GM12878 (cell line): ENCODE measurements around the gene SLC44A3. TPM values are rescaled to one million over a fixed set of nuclear protein-coding genes. Genes with fewer than 3 reads are reported as not detected.

Source experiments
- ATAC-seq: fragments of 200-7000 bp; cut with Tn5 transposase; 3 replicates; pipeline ENCODE4 v1.9.1; 2020; ENCODE audit warnings: mild to moderate bottlenecking, moderate library complexity
- BruUV-seq: library from RNA; stranded (reverse); fragments of 400-500 nt; replicated peaks from 2 replicates; lab custom pipeline; 2021; lab: Mats Ljungman, UMichigan
- CTCF ChIA-PET: fragments of 300-600 bp; sonication (Branson Sonifier 250); formaldehyde crosslinking; extraction: SDS; loops from one replicate; lab custom pipeline; 2021; ENCODE audit warnings: inconsistent platforms; lab: Yijun Ruan, JAX
- POLR2A ChIA-PET: fragments of 350-600 bp; formaldehyde crosslinking; extraction: SDS; loops from one replicate; lab custom pipeline; 2021; ENCODE audit warnings: inconsistent platforms; lab: Charles Lee
- RAD21 ChIA-PET: fragments of 300-600 bp; sonication (Branson Sonifier 250); formaldehyde crosslinking; loops from one replicate; lab custom pipeline; 2023; ENCODE audit warnings: antibody characterized with exemption; ENCODE audit not compliant: unreplicated experiment; lab: Charles Lee
- SMC1A ChIA-PET: fragments of 300-600 bp; sonication (Branson Sonifier 250); formaldehyde crosslinking; loops from one replicate; lab custom pipeline; 2023; ENCODE audit not compliant: unreplicated experiment, uncharacterized antibody; lab: Charles Lee
- DNase-seq: peaks from one replicate; pipeline ENCODE4 v3.0.0-alpha.2; 2011; ENCODE audit warnings: low read depth, low spot score
- FAIRE-seq: peaks from 3 replicates; lab custom pipeline; 2011; peaks lifted over from hg19 to GRCh38; lab: Jason Lieb, UNC
- H2AFZ ChIP-seq: 2 replicates; pipeline ENCODE4 v1.6.0; 2011; ENCODE audit warnings: low read depth, low read length, control low read depth; ENCODE audit not compliant: control insufficient read depth
- H3K27ac ChIP-seq: 2 replicates; pipeline ENCODE4 v1.5.1; 2011; ENCODE audit warnings: control low read depth; ENCODE audit not compliant: control insufficient read depth, insufficient read depth
- H3K27me3 ChIP-seq, 2 experiments: replicated peaks in 1 of 2; 2 replicates each; pipeline versions ENCODE4 v1.6.0 to v1.6.1; 2011; ENCODE audit warnings: low read length in 1 of 2; ENCODE audit not compliant: control insufficient read depth in 2 of 2, insufficient read depth in 2 of 2
- H3K36me3 ChIP-seq, 2 experiments: 2 replicates each; pipeline ENCODE4 v1.5.1; 2011; ENCODE audit warnings: low read length in 1 of 2; ENCODE audit not compliant: control insufficient read depth in 2 of 2, insufficient read depth in 2 of 2
- H3K4me1 ChIP-seq: 2 replicates; pipeline ENCODE4 v1.6.1; 2011; ENCODE audit warnings: mild to moderate bottlenecking, low read length, moderate library complexity, mixed read lengths; ENCODE audit not compliant: control insufficient read depth, insufficient read depth
- H3K4me2 ChIP-seq: 2 replicates; pipeline ENCODE4 v1.6.0; 2011; ENCODE audit warnings: control low read depth; ENCODE audit not compliant: control insufficient read depth, insufficient read depth
- H3K4me3 ChIP-seq: fragments of 200-600 bp; sonication (generic); 2 replicates; pipeline ENCODE4 v1.5.1; 2016
- H3K79me2 ChIP-seq: 2 replicates; pipeline ENCODE4 v1.6.0; 2011; ENCODE audit warnings: low read length; ENCODE audit not compliant: control insufficient read depth, insufficient read depth
- H3K9ac ChIP-seq: 2 replicates; pipeline ENCODE4 v1.8.0; 2011; ENCODE audit warnings: low read length, control low read depth, mixed read lengths; ENCODE audit not compliant: control insufficient read depth, insufficient read depth
- H3K9me3 ChIP-seq: replicated peaks from 3 replicates; pipeline ENCODE4 v1.5.1; 2011; ENCODE audit warnings: mild to moderate bottlenecking, low read length; ENCODE audit not compliant: control insufficient read depth, insufficient read depth
- H4K20me1 ChIP-seq: 2 replicates; pipeline ENCODE4 v1.6.0; 2011; ENCODE audit not compliant: control insufficient read depth, insufficient read depth
- BCL3 ChIP-seq: IDR thresholded peaks from 2 replicates; pipeline ENCODE4 v1.6.1; 2011; ENCODE audit warnings: borderline replicate concordance, low read depth, mild to moderate bottlenecking, moderate library complexity, low read length; ENCODE audit not compliant: insufficient read depth, poor library complexity, severe bottlenecking
- BRCA1 ChIP-seq: IDR thresholded peaks from 2 replicates; pipeline ENCODE4 v1.6.1; 2011; ENCODE audit warnings: low read depth, low read length, improper control_type of control experiment
- CUX1 ChIP-seq: IDR thresholded peaks from 2 replicates; pipeline ENCODE4 v1.6.1; 2012; ENCODE audit warnings: improper control_type of control experiment, low read depth, low read length; ENCODE audit not compliant: insufficient replicate concordance
- HCFC1 ChIP-seq: fragments of 150-350 bp; IDR thresholded peaks from 2 replicates; pipeline ENCODE4 v1.6.1; 2014; ENCODE audit warnings: low read length
- NRF1 ChIP-seq: conservative IDR thresholded peaks from 2 replicates; pipeline ENCODE4 v1.6.1; 2011; ENCODE audit warnings: mild to moderate bottlenecking, low read depth, low read length, improper control_type of control experiment
- POLR2AphosphoS2 ChIP-seq: IDR thresholded peaks from 2 replicates; pipeline ENCODE4 v1.6.1; 2011; ENCODE audit warnings: low read depth, mild to moderate bottlenecking, low read length, improper control_type of control experiment, moderate library complexity
- RCOR1 ChIP-seq: conservative IDR thresholded peaks from 2 replicates; pipeline ENCODE4 v1.6.1; 2012; ENCODE audit warnings: low read depth, low read length, improper control_type of control experiment
- SMC3 ChIP-seq: IDR thresholded peaks from 2 replicates; pipeline ENCODE4 v1.6.1; 2011; ENCODE audit warnings: low read length, improper control_type of control experiment, borderline replicate concordance
- STAT3 ChIP-seq: IDR thresholded peaks from 2 replicates; pipeline ENCODE4 v1.6.1; 2011; ENCODE audit warnings: low read depth, low read length, improper control_type of control experiment
- WRNIP1 ChIP-seq: IDR thresholded peaks from 2 replicates; pipeline ENCODE4 v1.6.1; 2011; ENCODE audit warnings: low read depth, low read length, improper control_type of control experiment, borderline replicate concordance
- ZNF207 ChIP-seq: fragments of 450-650 bp; IDR thresholded peaks from 2 replicates; pipeline ENCODE4 v1.6.1; 2014; ENCODE audit warnings: antibody characterized with exemption, mild to moderate bottlenecking, borderline replicate concordance
- ZZZ3 ChIP-seq: IDR thresholded peaks from 2 replicates; pipeline ENCODE4 v1.6.1; 2011; ENCODE audit warnings: low read depth; ENCODE audit not compliant: control insufficient read depth, insufficient read length
- WGBS: methylation state at CpG from one replicate; pipeline ENCODE4 v1.1.6; 2016; ENCODE audit warnings: low lambda C conversion rate; ENCODE audit not compliant: insufficient replicate concordance, insufficient coverage; ENCODE audit errors: missing lambda C conversion rate; 5-methylcytosine and 5-hydroxymethylcytosine counted together
- in situ Hi-C: fragments of 300-500 bp; cut with MboI; formaldehyde crosslinking; loops from 9 replicates; pipeline ENCODE4 v1.14.3; 2018; ENCODE audit warnings: mixed read lengths
- intact Hi-C: fragments of 100-400 bp; cut with micrococcal nuclease; formaldehyde crosslinking; loops from one replicate; pipeline ENCODE4 v1.14.2; 2022; ENCODE audit not compliant: unreplicated experiment
- polyA plus RNA-seq, 11 experiments: library from polyadenylated mRNA; depleted of rRNA in 4 of 11; unstranded in 6 of 11; stranded (reverse) in 5 of 11; fragments of >200 nt; fragmentation: Nextera tagmentation in 4 of 11; fragmentation: Illumina TruSeq in 1 of 11; extraction: Ambion mirVana in 4 of 11; extraction: Trizol in 1 of 11; gene quantifications; 1 replicate in 1 of 11; 2 replicates in 10 of 11; pipeline versions ENCODE4 v1.2.1 to v1.2.3, GENCODE V29; 2011 to 2016; ENCODE audit warnings: inconsistent platforms in 2 of 11, missing spikeins in 2 of 11, low read depth in 1 of 11
- total RNA-seq, 4 experiments: library from RNA; depleted of rRNA in 3 of 4; stranded (reverse); fragments of >200 nt in 3 of 4; fragmentation: Illumina TruSeq in 1 of 4; extraction: Trizol in 1 of 4; gene quantifications; 2 replicates each; pipeline versions ENCODE4 v1.2.1 to v1.2.3, GENCODE V29; 2013 to 2021
- TF ChIP-seq, protein P1 (sequence below): IDR thresholded peaks from 2 replicates; pipeline ENCODE4 v1.6.1; 2012; ENCODE audit warnings: low read depth, low read length, improper control_type of control experiment

The SLC44A3 gene
- total and polyA plus RNA-seq, 10 of the 15 experiments (the other 5 are each of a cell fraction or from before 2014, with no cell fraction given) = not detected

DNA sequence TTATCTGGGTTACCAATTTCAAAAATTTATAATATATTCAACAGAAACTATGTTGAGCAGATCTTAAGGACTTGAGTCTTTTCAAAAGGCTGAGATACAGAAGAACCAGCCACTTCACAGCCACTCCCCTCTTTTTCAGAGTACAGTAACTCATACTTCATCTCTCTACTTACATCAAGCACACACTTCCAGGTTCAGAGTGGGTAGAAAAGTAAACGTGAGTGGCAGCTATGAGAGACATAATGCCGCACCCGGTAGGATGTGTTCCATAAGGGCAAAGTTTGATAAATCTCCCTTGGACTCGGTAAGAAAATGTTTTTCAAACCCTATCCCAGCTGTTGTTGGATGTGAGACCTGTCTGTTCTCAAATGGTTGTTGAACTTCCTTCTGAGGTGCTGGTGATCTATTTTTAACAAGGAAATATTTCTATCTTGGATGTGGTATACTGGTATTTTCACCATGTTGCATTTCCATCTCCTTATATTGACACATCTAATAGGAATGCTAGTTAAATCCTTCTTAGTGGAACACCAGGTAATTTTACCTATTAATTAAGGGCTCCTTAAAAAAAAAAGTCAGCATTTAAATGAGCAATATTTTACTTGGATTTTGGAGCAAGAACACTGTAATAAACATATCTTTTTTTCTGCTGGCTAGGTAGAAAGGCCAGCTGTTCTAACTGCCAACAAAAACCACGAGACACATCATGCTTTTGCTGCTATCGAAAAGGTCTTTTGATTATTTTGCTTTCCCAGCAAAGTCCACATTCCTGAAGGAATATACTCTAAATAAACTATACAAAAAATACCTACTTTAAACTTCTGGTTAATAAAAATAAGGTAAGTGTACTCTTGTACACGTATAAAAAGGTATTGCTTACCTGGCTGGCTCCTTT is 78.6 kb downstream of the SLC44A3 start:
- TF ChIP-seq ZZZ3 = no peak
- TF ChIP-seq, protein P1, sequence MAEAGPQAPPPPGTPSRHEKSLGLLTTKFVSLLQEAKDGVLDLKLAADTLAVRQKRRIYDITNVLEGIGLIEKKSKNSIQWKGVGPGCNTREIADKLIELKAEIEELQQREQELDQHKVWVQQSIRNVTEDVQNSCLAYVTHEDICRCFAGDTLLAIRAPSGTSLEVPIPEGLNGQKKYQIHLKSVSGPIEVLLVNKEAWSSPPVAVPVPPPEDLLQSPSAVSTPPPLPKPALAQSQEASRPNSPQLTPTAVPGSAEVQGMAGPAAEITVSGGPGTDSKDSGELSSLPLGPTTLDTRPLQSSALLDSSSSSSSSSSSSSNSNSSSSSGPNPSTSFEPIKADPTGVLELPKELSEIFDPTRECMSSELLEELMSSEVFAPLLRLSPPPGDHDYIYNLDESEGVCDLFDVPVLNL = no peak
- no peak for TF ChIP-seq ZNF207
- no peak for TF ChIP-seq POLR2AphosphoS2
- no peak for TF ChIP-seq BRCA1
- no peak for TF ChIP-seq NRF1
- no peak for TF ChIP-seq WRNIP1
- TF ChIP-seq SMC3 = no peak
- no peak for TF ChIP-seq RCOR1
- no peak for TF ChIP-seq STAT3
- TF ChIP-seq BCL3 = no peak
- no peak for TF ChIP-seq CUX1
- TF ChIP-seq HCFC1 = no peak
- ChIA-PET POLR2A (no interaction called here), RAD21 (no interaction called here), SMC1A (no interaction called here), CTCF (no interaction called here)
- intact Hi-C loops (no loop called here), in situ Hi-C loops (no loop called here)
- Histone ChIP-seq H3K79me2 (no peaks in the 10 kb centered on the region), H3K9ac (no peak overlapping the region), H3K36me3 (no peaks in the 10 kb centered on the region), H3K27me3 (no peaks in the 10 kb centered on the region), H2AFZ (no peak overlapping the region), H3K4me1 (no peaks in the 10 kb centered on the region), H3K4me2 (no peak overlapping the region), H3K27ac (no peak overlapping the region), H4K20me1 (no peaks in the 10 kb centered on the region), H3K9me3 (no peaks in the 10 kb centered on the region), H3K4me3 (no peak overlapping the region)
- DNase-seq = no peak
- WGBS = 23% methylated on average over 7 of the region's 7 CpGs
- ATAC-seq = no peak
- no TSS peak for BruUV-seq
- no peak for FAIRE-seq
